AG04449 (cell line): ENCODE results near the gene GPR37L1.
"Not testable (repeated sequence)": the region's sequence is repeated elsewhere in the genome, so short reads cannot be mapped to it uniquely, and the experiment has no call there.

Source experiments
- CTCF ChIA-PET: fragments of 350-600 bp; formaldehyde crosslinking; extraction: SDS; loops from one replicate; lab custom pipeline; 2021; ENCODE audit warnings: antibody characterized with exemption; lab: Yijun Ruan, JAX
- POLR2A ChIA-PET: fragments of 400-600, 350-600 bp; formaldehyde crosslinking; extraction: SDS; loops from one replicate; lab custom pipeline; 2020; ENCODE audit warnings: antibody characterized with exemption, inconsistent platforms; lab: Yijun Ruan, JAX
- DNase-seq: peaks from one replicate; pipeline ENCODE4 v3.0.0-alpha.2; 2010; ENCODE audit warnings: low read depth, low spot score
- H3K4me3 ChIP-seq: 2 replicates; pipeline ENCODE4 v1.5.1; 2011; ENCODE audit warnings: low read depth, mild to moderate bottlenecking, control low read depth, low read length
- CTCF ChIP-seq: IDR thresholded peaks from one replicate; pipeline ENCODE4 v1.5.1; 2011; ENCODE audit warnings: mild to moderate bottlenecking, moderate library complexity, low read length, control low read depth, inconsistent platforms; ENCODE audit not compliant: insufficient read depth; ENCODE audit errors: missing control alignments

The GPR37L1 gene

GRCh38 chr1:202165942-202166843 lies 43.5 kb downstream of the GPR37L1 start:
- ChIA-PET CTCF (interaction anchor here (1.8 to 4.0 kb wide), 2 partner anchors 11 to 23 kb away, joined by 6 to 26 read pairs; no protein-coding TSS in a partner anchor), POLR2A (no interaction called here)
- H3K4me3 ChIP-seq: no peak overlapping the region
- TF ChIP-seq CTCF: no peak
- no peak for DNase-seq

DNA sequence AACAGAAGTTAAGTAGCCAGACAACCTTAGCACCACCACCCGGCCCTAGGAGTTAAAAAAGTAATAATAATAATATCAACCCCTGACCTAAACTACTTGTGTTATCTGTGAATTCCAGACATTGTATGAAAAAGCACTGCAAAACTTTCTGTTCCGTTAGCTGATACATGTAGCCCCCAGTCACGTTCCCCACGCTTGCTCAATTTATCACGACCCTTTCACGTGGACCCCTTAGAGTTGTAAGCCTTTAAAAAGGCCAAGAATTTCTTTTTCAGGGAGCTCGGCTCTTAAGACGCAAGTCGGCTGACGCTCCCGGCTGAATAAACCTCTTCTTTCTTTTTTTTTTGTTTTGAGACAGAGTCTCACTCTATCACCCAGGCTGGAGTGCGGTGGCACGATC lies 44.3 kb downstream of the GPR37L1 start:
- POLR2A ChIA-PET, DNase-seq, H3K4me3 ChIP-seq: not testable (repeated sequence)
- CTCF ChIA-PET: interaction anchor here (1.8 kb wide), 1 partner anchor 22 kb away, joined by 6 read pairs; no protein-coding TSS in a partner anchor

- ChIA-PET POLR2A (no interaction called here), CTCF (no interaction called here)
- H3K4me3 ChIP-seq: no peak overlapping the region
- DNase-seq: no peak
- no peak for TF ChIP-seq CTCF
These were observed 45.1 kb downstream of the GPR37L1 start for GRCh38 chr1:202167708-202168415.

GRCh38 chr1:202168861-202169260 lies 46.1 kb downstream of the GPR37L1 start:
- no peak overlapping the region for H3K4me3 ChIP-seq
- TF ChIP-seq CTCF: no peak
- POLR2A ChIA-PET: no interaction called here
- CTCF ChIA-PET: interaction anchor here (1.1 to 2.0 kb wide), 2 partner anchors 27 to 147 kb away, joined by 3 to 6 read pairs; no protein-coding TSS in a partner anchor
- no peak for DNase-seq

DNA sequence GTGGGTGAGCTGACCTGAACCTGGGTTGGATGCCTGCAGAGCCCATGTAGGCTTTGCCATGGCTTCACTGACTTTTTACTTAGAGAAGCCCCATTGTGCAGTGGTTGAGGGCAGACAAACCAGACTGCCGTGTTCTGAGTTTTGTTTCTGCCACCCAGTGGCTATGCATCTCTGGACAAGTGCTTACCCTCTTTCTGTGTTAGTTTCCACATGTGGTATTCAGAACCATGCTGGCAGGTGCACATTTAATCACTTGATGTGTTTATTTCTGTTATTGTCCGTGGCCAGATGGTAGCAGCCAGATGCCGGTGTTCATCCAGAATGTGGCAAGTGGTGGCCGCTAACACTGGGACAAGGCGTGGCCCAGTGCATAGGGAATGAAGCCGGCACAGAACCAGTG lies 48.0 kb downstream of the GPR37L1 start:
- TF ChIP-seq CTCF: no peak
- CTCF ChIA-PET: interaction anchor here (1.1 kb wide), 1 partner anchor 14 kb away, joined by 3 read pairs; no protein-coding TSS in a partner anchor

GRCh38 chr1:202171292-202172014 lies 48.7 kb downstream of the GPR37L1 start:
- no peak for DNase-seq
- TF ChIP-seq CTCF: no peak
- ChIA-PET POLR2A (no interaction called here), CTCF (interaction anchor here (1.0 to 1.1 kb wide), 2 partner anchors 15 to 17 kb away, joined by 3 read pairs; no protein-coding TSS in a partner anchor)
- no peak overlapping the region for H3K4me3 ChIP-seq

More for the DNA sequence above, 48.0 kb downstream of the GPR37L1 start:
- POLR2A ChIA-PET: no interaction called here
- no peak for DNase-seq
- H3K4me3 ChIP-seq: no peak overlapping the region
